ENCODE data around the gene EPN2.
"Not testable (repeated sequence)": the region's sequence is repeated elsewhere in the genome, so short reads cannot be mapped to it uniquely, and the experiment has no call there.

DNA sequence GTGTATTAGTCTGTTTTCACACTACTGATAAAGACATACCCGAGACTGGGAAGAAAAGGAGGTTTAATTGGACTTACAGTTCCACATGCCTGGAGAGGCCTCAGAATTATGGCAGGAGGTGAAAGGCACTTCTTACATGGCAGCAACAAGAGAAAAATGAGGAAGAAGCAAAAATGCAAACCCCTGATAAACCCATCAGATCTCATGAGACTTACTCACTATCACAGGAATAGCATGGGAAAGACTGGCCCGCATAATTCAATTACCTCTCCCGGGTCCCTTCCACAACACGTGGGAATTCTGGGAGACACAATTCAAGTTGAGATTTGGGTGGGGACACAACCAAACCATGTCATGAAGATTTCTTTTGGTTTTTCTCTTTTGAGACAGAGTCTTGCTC is 41.1 kb downstream of the EPN2 start:
- TF ChIP-seq POLR2A, CTCF (IDR thresholded peaks at IDR 0.05): not testable (repeated sequence)

All from adrenal gland (tissue), 5 donors.